HCT116 (cell line): Measurements from ENCODE around the gene PLD1. TPM values are rescaled to one million over a fixed set of nuclear protein-coding genes. Genes with fewer than 3 reads are reported as not detected.

ENCODE experiments used
- ATAC-seq: fragments of 200-7000 bp; cut with Tn5 transposase; 2 replicates; pipeline ENCODE4 v1.9.1; 2020; ENCODE audit warnings: mild to moderate bottlenecking, moderate library complexity
- Bru-seq: library from RNA; stranded (reverse); fragments of 400-500 nt; gene quantifications from one replicate; lab custom pipeline; 2021; lab: Mats Ljungman, UMichigan
- BruChase-seq, 2 experiments: library from RNA; stranded (reverse); fragments of 400-500 nt; gene quantifications; one replicate each; lab custom pipeline; 2021; lab: Mats Ljungman, UMichigan
- BruUV-seq: library from RNA; stranded (reverse); fragments of 400-500 nt; replicated peaks from 2 replicates; lab custom pipeline; 2021; lab: Mats Ljungman, UMichigan
- CTCF ChIA-PET: fragments of 300-600 bp; sonication (Branson Sonifier 250); formaldehyde crosslinking; loops from one replicate; lab custom pipeline; 2021; ENCODE audit warnings: antibody characterized with exemption; lab: Charles Lee
- POLR2A ChIA-PET: fragments of 300-600, 350-600 bp; sonication (Branson Sonifier 250); formaldehyde crosslinking; loops from one replicate; lab custom pipeline; 2021; ENCODE audit warnings: antibody characterized with exemption; lab: Charles Lee
- RAD21 ChIA-PET, 2 experiments: fragments of 300-600 bp; sonication (Branson Sonifier 250); formaldehyde crosslinking; loops; one replicate each; lab custom pipeline; 2023; ENCODE audit warnings: low total read pairs in 2 of 2; ENCODE audit not compliant: uncharacterized antibody in 2 of 2, unreplicated experiment in 2 of 2, low non-redundant PET in 1 of 2; lab: Charles Lee
- DNase-seq: peaks from one replicate; pipeline ENCODE4 v3.0.0-alpha.2; 2010; ENCODE audit warnings: low read depth, low spot score
- H2AFZ ChIP-seq: fragments of 200-600 bp; shearing (Covaris generic), sonication (generic); 2 replicates; pipeline ENCODE4 v1.6.1; 2017; ENCODE audit warnings: low read depth, mixed run types, mixed read lengths, antibody characterized with exemption, low read length; ENCODE audit not compliant: poor library complexity, severe bottlenecking
- H3K27ac ChIP-seq: 2 replicates; pipeline ENCODE4 v1.5.1; 2012; ENCODE audit warnings: low read depth, low read length
- H3K27me3 ChIP-seq: fragments of 200-600 bp; sonication (generic); 2 replicates; pipeline ENCODE4 v1.6.1; 2016; ENCODE audit warnings: mixed run types, low read length, mixed read lengths; ENCODE audit not compliant: insufficient read depth
- H3K36me3 ChIP-seq, 2 experiments: fragments of 200-500 bp in 1 of 2; fragments of 200-600 bp in 1 of 2; sonication (Bioruptor generic) in 1 of 2; sonication (generic) in 1 of 2; 2 replicates each; pipeline versions ENCODE4 v1.5.1 to v1.6.1; 2014 to 2016; ENCODE audit warnings: low read length in 2 of 2, inconsistent platforms in 1 of 2, mixed read lengths in 1 of 2, mixed run types in 1 of 2; ENCODE audit not compliant: insufficient read depth in 2 of 2, control insufficient read depth in 1 of 2
- H3K4me1 ChIP-seq, 2 experiments: fragments of 200-600 bp in 1 of 2; sonication (generic) in 1 of 2; 2 replicates each; pipeline versions ENCODE4 v1.5.1 to v1.6.1; 2012 to 2017; ENCODE audit warnings: low read length in 2 of 2, inconsistent platforms in 1 of 2, mild to moderate bottlenecking in 1 of 2, mixed read lengths in 1 of 2, mixed run types in 1 of 2, moderate library complexity in 1 of 2; ENCODE audit not compliant: insufficient read depth in 2 of 2, control insufficient read depth in 1 of 2
- H3K4me2 ChIP-seq: fragments of 200-600 bp; sonication (generic); 2 replicates; pipeline ENCODE4 v1.6.1; 2017; ENCODE audit warnings: mixed run types, low read length, mixed read lengths
- H3K4me3 ChIP-seq, 2 experiments: fragments of 200-600 bp in 1 of 2; sonication (generic) in 1 of 2; replicated peaks in 1 of 2; 2 replicates each; pipeline ENCODE4 v1.5.1; 2011 to 2016; ENCODE audit warnings: low read length in 2 of 2, control low read depth in 1 of 2, low read depth in 1 of 2, mild to moderate bottlenecking in 1 of 2, mixed read lengths in 1 of 2, mixed run types in 1 of 2
- H3K79me2 ChIP-seq: fragments of 200-600 bp; sonication (generic); 2 replicates; pipeline ENCODE4 v1.6.1; 2017; ENCODE audit warnings: mild to moderate bottlenecking, mixed run types, low read length, moderate library complexity, mixed read lengths; ENCODE audit not compliant: insufficient read depth
- H3K9ac ChIP-seq: fragments of 200-600 bp; sonication (generic); 2 replicates; pipeline ENCODE4 v1.6.1; 2016; ENCODE audit warnings: low read length, mixed read lengths
- H3K9me2 ChIP-seq: fragments of 200-600 bp; sonication (generic), shearing (Covaris generic); 2 replicates; pipeline ENCODE4 v1.6.1; 2017; ENCODE audit warnings: mixed run types, mild to moderate bottlenecking, moderate library complexity; ENCODE audit not compliant: insufficient read depth
- H3K9me3 ChIP-seq, 2 experiments: fragments of 200-500 bp in 1 of 2; fragments of 200-600 bp in 1 of 2; sonication (Bioruptor generic) in 1 of 2; sonication (generic) in 1 of 2; 2 replicates each; pipeline ENCODE4 v1.6.1; 2014 to 2017; ENCODE audit warnings: low read length in 2 of 2, mixed read lengths in 2 of 2, inconsistent platforms in 1 of 2, low read depth in 1 of 2, mild to moderate bottlenecking in 1 of 2, mixed run types in 1 of 2, moderate library complexity in 1 of 2; ENCODE audit not compliant: control insufficient read depth in 1 of 2, insufficient read depth in 1 of 2
- H4K20me1 ChIP-seq: fragments of 200-600 bp; sonication (generic), shearing (Covaris generic); 2 replicates; pipeline ENCODE4 v1.6.1; 2017; ENCODE audit warnings: mixed run types, mild to moderate bottlenecking, moderate library complexity; ENCODE audit not compliant: insufficient read depth
- EGR1 ChIP-seq: IDR thresholded peaks from 2 replicates; pipeline ENCODE4 v1.6.1; 2012; ENCODE audit warnings: low read depth
- ELF1 ChIP-seq: IDR thresholded peaks from 2 replicates; pipeline ENCODE4 v1.6.1; 2012; ENCODE audit warnings: low read depth, borderline replicate concordance
- EZH2 ChIP-seq: fragments of 200-600 bp; sonication (generic); IDR thresholded peaks from 2 replicates; pipeline ENCODE4 v1.6.1; 2017; ENCODE audit warnings: antibody characterized with exemption, mixed run types
- FOSL1 ChIP-seq: IDR thresholded peaks from 2 replicates; pipeline ENCODE4 v1.6.1; 2012; ENCODE audit warnings: low read depth
- POLR2AphosphoS5 ChIP-seq: IDR thresholded peaks from 2 replicates; pipeline ENCODE4 v1.6.1; 2011; ENCODE audit warnings: mild to moderate bottlenecking, low read depth, low read length, moderate library complexity
- SIN3A ChIP-seq: IDR thresholded peaks from 2 replicates; pipeline ENCODE4 v1.6.1; 2012; ENCODE audit warnings: low read depth
- SP1 ChIP-seq: IDR thresholded peaks from 2 replicates; pipeline ENCODE4 v1.6.1; 2012; ENCODE audit warnings: low read depth
- SRF ChIP-seq: IDR thresholded peaks from 2 replicates; pipeline ENCODE4 v1.6.1; 2012; ENCODE audit warnings: low read depth
- TCF7L2 ChIP-seq: IDR thresholded peaks from 2 replicates; pipeline ENCODE4 v1.7.0; 2011; ENCODE audit warnings: borderline replicate concordance, inconsistent platforms; ENCODE audit not compliant: insufficient read depth, insufficient read length; ENCODE audit errors: extremely low read depth
- YY1 ChIP-seq: IDR thresholded peaks from 2 replicates; pipeline ENCODE4 v1.6.1; 2011; ENCODE audit warnings: low read length, low read depth, moderate library complexity, mild to moderate bottlenecking; ENCODE audit not compliant: insufficient replicate concordance; ENCODE audit errors: extremely low read depth
- ZFX ChIP-seq: fragments of 450-650 bp; IDR thresholded peaks from 2 replicates; pipeline ENCODE4 v1.6.1; 2017
- ZNF274 ChIP-seq: fragments of 200-500 bp; sonication (Bioruptor generic); IDR thresholded peaks from 2 replicates; pipeline ENCODE4 v1.6.1; 2014; ENCODE audit warnings: mild to moderate bottlenecking, low read depth, low read length, inconsistent platforms
- intact Hi-C: fragments of 100-400 bp; cut with micrococcal nuclease; formaldehyde crosslinking; loops from 2 replicates; pipeline ENCODE4 v1.10.0; 2022
- long read RNA-seq: library from polyadenylated mRNA; unstranded; transcript quantifications from one replicate; pipeline ENCODE4 v2.0.0, GENCODE V29; 2021; ENCODE audit not compliant: unreplicated experiment
- polyA plus RNA-seq: library from polyadenylated mRNA; unstranded; fragments of >200 nt; gene quantifications from 2 replicates; pipeline ENCODE4 v1.2.1, GENCODE V29; 2012; ENCODE audit warnings: missing spikeins
- total RNA-seq: library from RNA; stranded (reverse); gene quantifications from one replicate; pipeline ENCODE4 v1.2.1, GENCODE V29; 2021; ENCODE audit not compliant: unreplicated experiment
- TF ChIP-seq, protein P1 (sequence below), 3 experiments: fragments of 200-600 bp in 1 of 3; sonication (generic) in 1 of 3; IDR thresholded peaks in 2 of 3; conservative IDR thresholded peaks in 1 of 3; 2 replicates each; pipeline ENCODE4 v1.5.1; 2012 to 2017; ENCODE audit warnings: low read depth in 2 of 3, low read length in 2 of 3, antibody characterized with exemption in 1 of 3, borderline replicate concordance in 1 of 3, control low read depth in 1 of 3, mild to moderate bottlenecking in 1 of 3, mixed read lengths in 1 of 3, mixed run types in 1 of 3, moderate library complexity in 1 of 3; ENCODE audit not compliant: insufficient read depth in 1 of 3
- TF ChIP-seq, protein P2 (sequence below): IDR thresholded peaks from 2 replicates; pipeline ENCODE4 v1.6.1; 2012
- TF ChIP-seq, protein P3 (sequence below): IDR thresholded peaks from 2 replicates; pipeline ENCODE4 v1.6.1; 2011; ENCODE audit warnings: mild to moderate bottlenecking, low read length, moderate library complexity; ENCODE audit not compliant: insufficient replicate concordance; ENCODE audit errors: extremely low read depth

The PLD1 gene, protein sequence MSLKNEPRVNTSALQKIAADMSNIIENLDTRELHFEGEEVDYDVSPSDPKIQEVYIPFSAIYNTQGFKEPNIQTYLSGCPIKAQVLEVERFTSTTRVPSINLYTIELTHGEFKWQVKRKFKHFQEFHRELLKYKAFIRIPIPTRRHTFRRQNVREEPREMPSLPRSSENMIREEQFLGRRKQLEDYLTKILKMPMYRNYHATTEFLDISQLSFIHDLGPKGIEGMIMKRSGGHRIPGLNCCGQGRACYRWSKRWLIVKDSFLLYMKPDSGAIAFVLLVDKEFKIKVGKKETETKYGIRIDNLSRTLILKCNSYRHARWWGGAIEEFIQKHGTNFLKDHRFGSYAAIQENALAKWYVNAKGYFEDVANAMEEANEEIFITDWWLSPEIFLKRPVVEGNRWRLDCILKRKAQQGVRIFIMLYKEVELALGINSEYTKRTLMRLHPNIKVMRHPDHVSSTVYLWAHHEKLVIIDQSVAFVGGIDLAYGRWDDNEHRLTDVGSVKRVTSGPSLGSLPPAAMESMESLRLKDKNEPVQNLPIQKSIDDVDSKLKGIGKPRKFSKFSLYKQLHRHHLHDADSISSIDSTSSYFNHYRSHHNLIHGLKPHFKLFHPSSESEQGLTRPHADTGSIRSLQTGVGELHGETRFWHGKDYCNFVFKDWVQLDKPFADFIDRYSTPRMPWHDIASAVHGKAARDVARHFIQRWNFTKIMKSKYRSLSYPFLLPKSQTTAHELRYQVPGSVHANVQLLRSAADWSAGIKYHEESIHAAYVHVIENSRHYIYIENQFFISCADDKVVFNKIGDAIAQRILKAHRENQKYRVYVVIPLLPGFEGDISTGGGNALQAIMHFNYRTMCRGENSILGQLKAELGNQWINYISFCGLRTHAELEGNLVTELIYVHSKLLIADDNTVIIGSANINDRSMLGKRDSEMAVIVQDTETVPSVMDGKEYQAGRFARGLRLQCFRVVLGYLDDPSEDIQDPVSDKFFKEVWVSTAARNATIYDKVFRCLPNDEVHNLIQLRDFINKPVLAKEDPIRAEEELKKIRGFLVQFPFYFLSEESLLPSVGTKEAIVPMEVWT
- 8.4 TPM for total RNA-seq
- polyA plus RNA-seq: 2.5 and 2.6 TPM in 2 replicates
- percentile 50 among the genes with signal in this experiment for Bru-seq, nascent RNA
- BruChase-seq, experiment 1, labeled RNA remaining after a 6-hour chase: percentile 37 among the genes with signal in this experiment
- BruChase-seq, experiment 2, labeled RNA remaining after a 2-hour chase: percentile 47 among the genes with signal in this experiment
- long read RNA-seq, partial matches to known transcripts: 2 of 3 reads
- long read RNA-seq, other reads (novel, unspliced or antisense): 1 of 3 reads

DNA sequence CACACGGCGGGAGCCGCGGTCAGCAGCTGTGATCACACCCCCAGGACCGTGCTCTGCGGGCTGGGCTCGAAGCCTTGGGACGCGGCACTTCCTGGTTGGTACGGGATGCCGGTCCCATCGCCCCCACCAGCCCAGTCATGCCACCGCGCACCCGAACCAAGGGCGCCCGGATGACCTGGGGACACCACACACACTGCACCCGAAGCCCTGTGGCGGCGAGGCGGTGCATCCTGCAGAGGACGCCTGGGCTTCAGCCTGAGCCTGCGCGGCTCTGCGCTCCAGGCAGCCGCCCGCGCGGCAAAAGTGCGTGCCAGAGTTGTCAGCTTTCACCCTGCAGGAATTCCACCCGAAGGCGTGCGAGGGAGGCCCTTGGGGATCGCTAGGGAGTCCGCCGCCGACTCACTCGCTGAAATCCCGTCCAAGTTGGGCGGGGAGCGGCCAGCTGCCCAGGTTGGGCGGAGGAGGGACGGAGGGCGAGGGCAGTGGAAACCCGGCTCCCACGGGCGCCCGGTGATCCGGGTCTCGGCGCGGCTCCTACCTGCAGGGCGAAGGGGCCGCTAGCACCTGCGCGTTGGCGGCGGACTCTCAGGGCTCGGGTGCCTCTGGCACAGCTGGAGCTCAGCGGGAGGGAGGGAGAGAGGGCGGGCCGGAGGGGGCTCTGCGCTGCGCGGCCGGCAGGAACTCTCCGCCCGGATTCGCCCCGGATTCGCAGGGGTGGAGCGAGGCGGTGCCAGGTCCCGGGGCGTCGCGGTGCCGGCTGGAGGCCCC lies at the start of gene PLD1:
PLD1 (minus strand) TSS at position 623 of the 768 bp plus-strand sequence. CDS start 72,432 bp downstream, outside the sequence.
- no peaks in the 10 kb centered on the region for H3K36me3 ChIP-seq
- peak; percentile 86 for ATAC-seq
- POLR2A ChIA-PET: interaction anchor here (0.7 to 1.6 kb wide), 2 partner anchors 18 to 20 kb away, joined by 3 to 6 read pairs; no protein-coding TSS in a partner anchor
- H3K9me2 ChIP-seq: no peaks in the 10 kb centered on the region
- H2AFZ ChIP-seq: peak within 1 kb of the TSS; percentile 91
- intact Hi-C loops: loop anchor here (10.0 kb wide), 1 partner anchor 65 kb away; no protein-coding TSS in a partner anchor
- H3K4me2 ChIP-seq: peak within 1 kb of the TSS; percentile 97
- H3K27ac ChIP-seq: peak within 1 kb of the TSS; percentile 87
- no peaks in the 10 kb centered on the region for H3K79me2 ChIP-seq
- CTCF ChIA-PET: interaction anchor here (0.8 to 2.0 kb wide), 5 partner anchors 20 to 38 kb away, joined by 3 to 8 read pairs (median 4); no protein-coding TSS in a partner anchor
- H3K4me3 ChIP-seq: peak within 1 kb of the TSS; percentile 65 to 78
- peaks cover 8 to 50% of the 10 kb centered on the region in 2 experiments; a peak in 3 of 4 replicates for H3K4me1 ChIP-seq
- DNase-seq: peak; percentile 63
- RAD21 ChIA-PET: interaction anchor here in 1 of 2 experiments (1.1 kb wide), 1 partner anchor 22 kb away, joined by 4 read pairs; no protein-coding TSS in a partner anchor
- H4K20me1 ChIP-seq: no peaks in the 10 kb centered on the region
- H3K9ac ChIP-seq: peak within 1 kb of the TSS; percentile 68
- no TSS peak for BruUV-seq
- H3K9me3 ChIP-seq: no peaks in the 10 kb centered on the region
- no peaks in the 10 kb centered on the region for H3K27me3 ChIP-seq
- TF ChIP-seq ELF1 (peak; percentile 65), TCF7L2 (peak; percentile 73), POLR2AphosphoS5 (peak; percentile 65; the same call in 1 of the 2 replicates), SP1 (no peak), ZFX (peak; percentile 4; the same call in 1 of the 2 replicates), FOSL1 (no peak; the same call in 1 of the 2 replicates), EZH2 (no peak), SRF (no peak), ZNF274 (no peak), YY1 (peak; percentile 3), EGR1 (peak; percentile 61; the same call in 1 of the 2 replicates), SIN3A (no peak; the same call in 1 of the 2 replicates)
- TF ChIP-seq, protein P1, sequence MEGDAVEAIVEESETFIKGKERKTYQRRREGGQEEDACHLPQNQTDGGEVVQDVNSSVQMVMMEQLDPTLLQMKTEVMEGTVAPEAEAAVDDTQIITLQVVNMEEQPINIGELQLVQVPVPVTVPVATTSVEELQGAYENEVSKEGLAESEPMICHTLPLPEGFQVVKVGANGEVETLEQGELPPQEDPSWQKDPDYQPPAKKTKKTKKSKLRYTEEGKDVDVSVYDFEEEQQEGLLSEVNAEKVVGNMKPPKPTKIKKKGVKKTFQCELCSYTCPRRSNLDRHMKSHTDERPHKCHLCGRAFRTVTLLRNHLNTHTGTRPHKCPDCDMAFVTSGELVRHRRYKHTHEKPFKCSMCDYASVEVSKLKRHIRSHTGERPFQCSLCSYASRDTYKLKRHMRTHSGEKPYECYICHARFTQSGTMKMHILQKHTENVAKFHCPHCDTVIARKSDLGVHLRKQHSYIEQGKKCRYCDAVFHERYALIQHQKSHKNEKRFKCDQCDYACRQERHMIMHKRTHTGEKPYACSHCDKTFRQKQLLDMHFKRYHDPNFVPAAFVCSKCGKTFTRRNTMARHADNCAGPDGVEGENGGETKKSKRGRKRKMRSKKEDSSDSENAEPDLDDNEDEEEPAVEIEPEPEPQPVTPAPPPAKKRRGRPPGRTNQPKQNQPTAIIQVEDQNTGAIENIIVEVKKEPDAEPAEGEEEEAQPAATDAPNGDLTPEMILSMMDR (IDR thresholded peaks at IDR 0.05 in 2 of 3, conservative IDR thresholded peaks at IDR 0.05 in 1 of 3; ENCODE audit: borderline replicate concordance in 1 of 3, insufficient read depth in 1 of 3, low read depth in 2 of 3, low read length in 2 of 3): no peak
- TF ChIP-seq, protein P2, sequence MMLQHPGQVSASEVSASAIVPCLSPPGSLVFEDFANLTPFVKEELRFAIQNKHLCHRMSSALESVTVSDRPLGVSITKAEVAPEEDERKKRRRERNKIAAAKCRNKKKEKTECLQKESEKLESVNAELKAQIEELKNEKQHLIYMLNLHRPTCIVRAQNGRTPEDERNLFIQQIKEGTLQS: no peak
- TF ChIP-seq, protein P3, sequence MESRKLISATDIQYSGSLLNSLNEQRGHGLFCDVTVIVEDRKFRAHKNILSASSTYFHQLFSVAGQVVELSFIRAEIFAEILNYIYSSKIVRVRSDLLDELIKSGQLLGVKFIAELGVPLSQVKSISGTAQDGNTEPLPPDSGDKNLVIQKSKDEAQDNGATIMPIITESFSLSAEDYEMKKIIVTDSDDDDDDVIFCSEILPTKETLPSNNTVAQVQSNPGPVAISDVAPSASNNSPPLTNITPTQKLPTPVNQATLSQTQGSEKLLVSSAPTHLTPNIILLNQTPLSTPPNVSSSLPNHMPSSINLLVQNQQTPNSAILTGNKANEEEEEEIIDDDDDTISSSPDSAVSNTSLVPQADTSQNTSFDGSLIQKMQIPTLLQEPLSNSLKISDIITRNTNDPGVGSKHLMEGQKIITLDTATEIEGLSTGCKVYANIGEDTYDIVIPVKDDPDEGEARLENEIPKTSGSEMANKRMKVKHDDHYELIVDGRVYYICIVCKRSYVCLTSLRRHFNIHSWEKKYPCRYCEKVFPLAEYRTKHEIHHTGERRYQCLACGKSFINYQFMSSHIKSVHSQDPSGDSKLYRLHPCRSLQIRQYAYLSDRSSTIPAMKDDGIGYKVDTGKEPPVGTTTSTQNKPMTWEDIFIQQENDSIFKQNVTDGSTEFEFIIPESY: no peak
